ENCODE measurements around the gene ARSI.

- TF ChIP-seq, protein P1, sequence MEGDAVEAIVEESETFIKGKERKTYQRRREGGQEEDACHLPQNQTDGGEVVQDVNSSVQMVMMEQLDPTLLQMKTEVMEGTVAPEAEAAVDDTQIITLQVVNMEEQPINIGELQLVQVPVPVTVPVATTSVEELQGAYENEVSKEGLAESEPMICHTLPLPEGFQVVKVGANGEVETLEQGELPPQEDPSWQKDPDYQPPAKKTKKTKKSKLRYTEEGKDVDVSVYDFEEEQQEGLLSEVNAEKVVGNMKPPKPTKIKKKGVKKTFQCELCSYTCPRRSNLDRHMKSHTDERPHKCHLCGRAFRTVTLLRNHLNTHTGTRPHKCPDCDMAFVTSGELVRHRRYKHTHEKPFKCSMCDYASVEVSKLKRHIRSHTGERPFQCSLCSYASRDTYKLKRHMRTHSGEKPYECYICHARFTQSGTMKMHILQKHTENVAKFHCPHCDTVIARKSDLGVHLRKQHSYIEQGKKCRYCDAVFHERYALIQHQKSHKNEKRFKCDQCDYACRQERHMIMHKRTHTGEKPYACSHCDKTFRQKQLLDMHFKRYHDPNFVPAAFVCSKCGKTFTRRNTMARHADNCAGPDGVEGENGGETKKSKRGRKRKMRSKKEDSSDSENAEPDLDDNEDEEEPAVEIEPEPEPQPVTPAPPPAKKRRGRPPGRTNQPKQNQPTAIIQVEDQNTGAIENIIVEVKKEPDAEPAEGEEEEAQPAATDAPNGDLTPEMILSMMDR (IDR thresholded peaks at IDR 0.05; ENCODE audit: insufficient read depth, low read length, poor library complexity, severe bottlenecking), result no peak
- no peak for TF ChIP-seq EZH2phosphoT487 (conservative IDR thresholded peaks at IDR 0.05; ENCODE audit: low read length)
Measured at GRCh38 chr5:150326707-150327106, 24.0 kb upstream of the ARSI start.

Data from SU-DHL-6 (cell line).